ENCODE data around the gene ESM1.

ESM1 gene

DNA sequence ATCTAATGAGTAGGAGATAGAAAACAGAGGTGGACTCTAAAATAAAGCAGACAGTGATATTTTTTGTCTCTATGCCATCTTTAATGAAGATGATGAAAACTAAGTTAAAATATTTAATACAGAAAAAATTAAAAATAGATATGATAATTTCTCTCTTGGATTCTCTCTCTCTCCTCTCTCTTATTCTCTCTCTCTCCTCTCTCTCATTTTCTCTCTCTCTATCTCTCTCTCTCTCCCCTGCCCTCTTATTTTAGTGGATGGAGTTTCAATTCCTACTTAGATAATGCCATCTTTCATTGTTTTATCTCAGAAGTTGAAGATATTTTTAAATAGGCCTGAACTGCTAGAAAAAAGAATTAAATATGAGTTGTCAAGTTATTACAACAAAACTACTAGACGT is 38.2 kb downstream of the ESM1 start:
- no peak for ATAC-seq
- DNase-seq = no peak
- H3K4me3 Mint-ChIP-seq = no peak overlapping the region
- no peaks in the 10 kb centered on the region for H3K27me3 Mint-ChIP-seq
- no peaks in the 10 kb centered on the region for H3K4me1 Mint-ChIP-seq
- peak overlapping the region in 1 of 2 donors; percentile 60 for H3K27ac Mint-ChIP-seq
- peaks cover 0 to 5% of the 10 kb centered on the region in 2 donors for H3K9me3 Mint-ChIP-seq

GRCh38 chr5:54946306-54946819 is 39.0 kb downstream of the ESM1 start:
- no peak overlapping the region for H3K4me3 Mint-ChIP-seq
- ATAC-seq = no peak
- DNase-seq = no peak
- no peaks in the 10 kb centered on the region for H3K4me1 Mint-ChIP-seq
- no peak overlapping the region for H3K27ac Mint-ChIP-seq
- H3K9me3 Mint-ChIP-seq = peaks cover 0 to 5% of the 10 kb centered on the region in 2 donors
- H3K27me3 Mint-ChIP-seq = no peaks in the 10 kb centered on the region

DNA sequence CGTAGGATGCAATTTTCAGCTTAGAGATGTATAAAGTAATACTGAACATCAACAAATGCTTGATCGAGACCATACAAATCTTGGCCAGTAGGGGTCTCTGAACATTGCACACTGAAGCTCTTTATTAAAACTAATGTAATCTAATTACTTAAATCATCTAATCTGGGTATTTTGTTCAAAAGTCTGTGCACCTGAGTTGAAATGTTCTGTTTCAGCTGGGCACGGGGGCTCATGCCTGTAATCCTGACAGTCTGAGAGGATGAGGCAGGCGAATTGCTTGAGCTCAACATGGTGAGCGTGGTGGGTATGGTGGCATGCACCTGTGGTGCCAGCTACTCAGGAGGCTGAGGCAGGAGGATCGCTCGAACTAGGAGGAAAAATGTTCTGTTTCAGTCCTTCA is 41.0 kb downstream of the ESM1 start:
- no peak for ATAC-seq
- Mint-ChIP-seq H3K27me3 (no peaks in the 10 kb centered on the region), H3K4me3 (no peak overlapping the region), H3K9me3 (peaks cover 0 to 5% of the 10 kb centered on the region in 2 donors), H3K4me1 (no peaks in the 10 kb centered on the region), H3K27ac (no peak overlapping the region)
- peak; percentile 11 to 23 for DNase-seq

GRCh38 chr5:54942064-54942778 is 43.2 kb downstream of the ESM1 start:
- Mint-ChIP-seq H3K9me3 (no peaks in the 10 kb centered on the region), H3K27ac (no peak overlapping the region), H3K4me3 (no peak overlapping the region), H3K4me1 (no peaks in the 10 kb centered on the region), H3K27me3 (no peaks in the 10 kb centered on the region)
- no peak for ATAC-seq
- DNase-seq = no peak

- no peaks in the 10 kb centered on the region for H3K4me1 Mint-ChIP-seq
- H3K27ac Mint-ChIP-seq = no peak overlapping the region
- ATAC-seq = no peak
- H3K9me3 Mint-ChIP-seq = no peaks in the 10 kb centered on the region
- H3K27me3 Mint-ChIP-seq = peaks cover 30% of the 10 kb centered on the region
- DNase-seq = no peak
- no peak overlapping the region for H3K4me3 Mint-ChIP-seq
Observed at GRCh38 chr5:54936201-54936600, 49.2 kb downstream of the ESM1 start.

DNA sequence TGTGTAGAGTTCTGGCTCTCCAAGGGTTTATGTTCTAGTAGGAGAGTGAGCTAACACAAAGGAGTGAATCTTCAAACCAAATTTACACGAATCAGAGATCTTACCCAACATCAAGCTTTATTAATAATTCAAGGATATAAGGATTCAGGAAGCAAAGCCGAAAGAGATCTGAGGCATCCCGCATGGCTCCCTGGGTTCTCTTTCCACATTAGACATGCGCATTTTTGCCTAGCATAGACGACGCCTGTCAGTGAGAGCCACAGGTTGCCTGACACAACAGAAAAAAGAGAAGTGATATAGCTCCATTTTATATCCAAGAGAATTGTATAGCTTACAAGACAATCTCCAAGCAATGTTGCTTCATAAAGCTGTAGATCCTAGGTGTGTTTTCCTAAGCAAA is 52.6 kb downstream of the ESM1 start:
- Mint-ChIP-seq H3K4me3 (no peak overlapping the region), H3K27me3 (peaks cover 30% of the 10 kb centered on the region)

GRCh38 chr5:54930736-54931135 is 54.7 kb downstream of the ESM1 start:
- Mint-ChIP-seq H3K4me1 (peaks cover 6% of the 10 kb centered on the region), H3K27me3 (peaks cover 30% of the 10 kb centered on the region), H3K27ac (no peak overlapping the region), H3K4me3 (no peak overlapping the region), H3K9me3 (peaks cover 6 to 8% of the 10 kb centered on the region in 2 donors)
- DNase-seq = peak; percentile 7 to 39
- ATAC-seq = peak; percentile 82

More for the DNA sequence above, 52.6 kb downstream of the ESM1 start:
- Mint-ChIP-seq H3K27ac (no peak overlapping the region), H3K4me1 (no peaks in the 10 kb centered on the region), H3K9me3 (no peaks in the 10 kb centered on the region)
- DNase-seq = no peak
- no peak for ATAC-seq
